Activated CD4-positive, alpha-beta T cell treated with anti-CD3 and anti-CD28 coated beads, Interleukin-2, amount 10 ng/mL, durations not matched to agents 7 days and 5 days (primary cell): ENCODE results near the gene TNNI3K. TPM values are rescaled to one million over a fixed set of nuclear protein-coding genes. Genes with fewer than 3 reads are reported as not detected.

ENCODE experiments used
- CTCF ChIA-PET: fragments of 350-600 bp; sonication (Branson Sonifier 250); formaldehyde crosslinking; loops from one replicate; lab custom pipeline; 2021; ENCODE audit warnings: antibody characterized with exemption; lab: Charles Lee
- POLR2A ChIA-PET: fragments of 350-600 bp; sonication (Branson Sonifier 250); formaldehyde crosslinking; loops from one replicate; lab custom pipeline; 2021; ENCODE audit warnings: antibody characterized with exemption; lab: Charles Lee
- DNase-seq: peaks from one replicate; pipeline ENCODE4 v3.0.0-alpha.2; 2020
- H3K27ac Mint-ChIP-seq: one replicate; pipeline ENCODE4 v1.8.0; 2021; ENCODE audit warnings: mild to moderate bottlenecking, moderate library complexity, mixed read lengths
- H3K27me3 Mint-ChIP-seq: one replicate; pipeline ENCODE4 v1.8.0; 2021; ENCODE audit warnings: mixed read lengths
- H3K36me3 Mint-ChIP-seq: one replicate; pipeline ENCODE4 v1.8.0; 2021; ENCODE audit warnings: low read depth, mixed read lengths
- H3K4me1 Mint-ChIP-seq: one replicate; pipeline ENCODE4 v1.8.0; 2021; ENCODE audit warnings: mixed read lengths
- H3K4me3 Mint-ChIP-seq: one replicate; pipeline ENCODE4 v1.8.0; 2021; ENCODE audit warnings: mild to moderate bottlenecking, moderate library complexity, mixed read lengths
- H3K9me3 Mint-ChIP-seq: one replicate; pipeline ENCODE4 v1.8.0; 2021; ENCODE audit warnings: mixed read lengths
- total RNA-seq, 2 experiments: library from RNA; stranded (reverse); gene quantifications; one replicate each; pipeline ENCODE4 v1.2.3, GENCODE V29; 2021

TNNI3K gene
- total RNA-seq, 2 experiments from 2014 or later: 0.40 TPM; not detected in 1

DNA sequence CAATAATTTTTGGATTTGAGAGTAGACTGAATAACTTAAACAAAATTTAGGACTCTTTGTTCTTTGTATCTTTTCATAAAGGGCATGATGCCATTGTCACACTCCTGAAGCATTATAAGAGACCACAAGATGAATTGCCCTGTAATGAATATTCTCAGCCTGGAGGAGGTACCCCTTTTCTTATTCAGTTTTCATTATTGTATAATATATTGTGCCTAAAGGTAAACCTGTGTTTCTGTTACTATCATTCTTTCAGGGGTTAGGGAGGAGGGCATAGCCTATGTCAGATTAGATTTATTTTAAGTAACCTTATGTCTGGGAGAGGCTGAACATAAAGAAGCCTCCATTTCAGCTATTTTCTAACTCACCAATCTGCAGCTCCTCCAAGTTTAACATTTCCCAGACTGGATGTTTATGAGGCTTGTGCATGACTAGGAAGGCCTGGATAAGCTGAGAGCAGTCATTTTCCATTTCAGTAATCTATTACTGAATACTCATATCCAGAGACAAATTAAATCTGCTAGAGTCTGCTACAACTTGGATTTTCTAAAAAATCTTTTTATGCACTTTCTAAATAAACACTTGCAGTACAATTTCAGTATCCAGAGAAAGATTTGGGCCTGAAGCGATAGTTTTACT, 132.1 kb downstream of the TNNI3K start:
- Mint-ChIP-seq H3K4me1 (no peaks in the 10 kb centered on the region), H3K9me3 (no peaks in the 10 kb centered on the region), H3K36me3 (no peaks in the 10 kb centered on the region), H3K27ac (no peak overlapping the region), H3K27me3 (no peaks in the 10 kb centered on the region), H3K4me3 (no peak overlapping the region)
- POLR2A ChIA-PET: no interaction called here
- DNase-seq: no peak
- CTCF ChIA-PET: no interaction called here

GRCh38 chr1:74368335-74368734, 133.1 kb downstream of the TNNI3K start:
- Mint-ChIP-seq H3K27ac (no peak overlapping the region), H3K4me1 (no peaks in the 10 kb centered on the region), H3K27me3 (no peaks in the 10 kb centered on the region), H3K36me3 (no peaks in the 10 kb centered on the region), H3K9me3 (no peaks in the 10 kb centered on the region), H3K4me3 (no peak overlapping the region)
- ChIA-PET POLR2A (no interaction called here), CTCF (no interaction called here)
- no peak for DNase-seq

DNA sequence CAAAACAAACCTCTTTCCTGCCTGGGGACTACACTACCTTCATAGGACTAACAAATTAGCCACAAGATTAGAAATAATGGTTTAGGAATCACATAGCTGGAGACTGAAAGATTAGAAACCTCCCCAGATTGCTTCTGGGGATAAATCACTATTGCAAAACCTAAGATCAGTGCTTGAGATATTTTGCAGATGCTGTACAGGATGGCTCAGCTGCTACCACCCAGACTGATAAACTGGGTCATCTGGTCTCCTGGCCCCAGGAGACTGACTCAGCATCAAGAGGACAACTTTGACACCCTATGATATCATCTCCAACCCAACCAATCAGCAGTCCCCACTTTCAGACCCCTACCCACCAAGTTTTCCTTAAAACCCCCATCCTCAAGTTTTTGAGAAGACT, 140.2 kb downstream of the TNNI3K start:
- Mint-ChIP-seq H3K9me3 (no peaks in the 10 kb centered on the region), H3K36me3 (no peaks in the 10 kb centered on the region), H3K27ac (no peak overlapping the region), H3K4me1 (no peaks in the 10 kb centered on the region), H3K4me3 (no peak overlapping the region), H3K27me3 (no peaks in the 10 kb centered on the region)
- POLR2A ChIA-PET: no interaction called here
- DNase-seq: no peak
- CTCF ChIA-PET: no interaction called here

- Mint-ChIP-seq H3K27me3 (peaks cover 2% of the 10 kb centered on the region), H3K27ac (no peak overlapping the region), H3K4me3 (no peak overlapping the region), H3K36me3 (no peaks in the 10 kb centered on the region), H3K4me1 (no peaks in the 10 kb centered on the region), H3K9me3 (no peaks in the 10 kb centered on the region)
- CTCF ChIA-PET: no interaction called here
- POLR2A ChIA-PET: no interaction called here
- no peak for DNase-seq
These were observed 145.1 kb downstream of the TNNI3K start for GRCh38 chr1:74380252-74380651.

- no peaks in the 10 kb centered on the region for H3K27me3 Mint-ChIP-seq
These were observed 153.7 kb downstream of the TNNI3K start for GRCh38 chr1:74388855-74389254.

GRCh38 chr1:74392186-74392585, 157.0 kb downstream of the TNNI3K start:
- Mint-ChIP-seq H3K36me3 (no peaks in the 10 kb centered on the region), H3K27ac (no peak overlapping the region), H3K27me3 (no peaks in the 10 kb centered on the region), H3K4me1 (no peaks in the 10 kb centered on the region), H3K9me3 (no peaks in the 10 kb centered on the region), H3K4me3 (no peak overlapping the region)
- POLR2A ChIA-PET: no interaction called here
- DNase-seq: no peak
- CTCF ChIA-PET: no interaction called here

More at GRCh38 chr1:74388855-74389254, 153.7 kb downstream of the TNNI3K start:
- H3K4me3 Mint-ChIP-seq: no peak overlapping the region
- DNase-seq: no peak
- no peaks in the 10 kb centered on the region for H3K36me3 Mint-ChIP-seq
- no peaks in the 10 kb centered on the region for H3K4me1 Mint-ChIP-seq
- POLR2A ChIA-PET: no interaction called here
- no peak overlapping the region for H3K27ac Mint-ChIP-seq
- CTCF ChIA-PET: no interaction called here
- no peaks in the 10 kb centered on the region for H3K9me3 Mint-ChIP-seq

DNA sequence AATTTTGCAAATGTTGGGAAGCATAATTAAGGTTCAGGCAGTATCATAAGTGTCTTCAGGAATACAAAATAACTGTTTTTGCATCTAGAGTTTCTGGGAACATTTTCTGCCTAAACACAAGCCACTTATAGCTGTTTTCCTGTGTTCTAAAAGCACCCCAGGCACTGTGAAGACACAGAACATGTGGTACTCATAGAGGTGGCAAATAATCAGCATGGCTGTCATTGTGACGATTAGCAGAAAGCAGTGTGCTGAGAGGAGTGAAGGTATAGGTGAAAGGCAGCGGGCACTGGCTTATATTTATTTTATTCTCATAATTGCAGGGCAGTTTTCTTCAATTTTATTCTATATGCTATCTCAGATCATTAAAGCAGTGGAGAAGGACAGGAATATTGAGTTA, 157.7 kb downstream of the TNNI3K start:
- Mint-ChIP-seq H3K36me3 (no peaks in the 10 kb centered on the region), H3K27me3 (no peaks in the 10 kb centered on the region), H3K4me1 (no peaks in the 10 kb centered on the region), H3K27ac (no peak overlapping the region), H3K4me3 (no peak overlapping the region), H3K9me3 (no peaks in the 10 kb centered on the region)
- no peak for DNase-seq
- ChIA-PET CTCF (interaction anchor here (0.8 kb wide), 1 partner anchor 9 kb away, joined by 3 read pairs; no protein-coding TSS in a partner anchor), POLR2A (no interaction called here)

DNA sequence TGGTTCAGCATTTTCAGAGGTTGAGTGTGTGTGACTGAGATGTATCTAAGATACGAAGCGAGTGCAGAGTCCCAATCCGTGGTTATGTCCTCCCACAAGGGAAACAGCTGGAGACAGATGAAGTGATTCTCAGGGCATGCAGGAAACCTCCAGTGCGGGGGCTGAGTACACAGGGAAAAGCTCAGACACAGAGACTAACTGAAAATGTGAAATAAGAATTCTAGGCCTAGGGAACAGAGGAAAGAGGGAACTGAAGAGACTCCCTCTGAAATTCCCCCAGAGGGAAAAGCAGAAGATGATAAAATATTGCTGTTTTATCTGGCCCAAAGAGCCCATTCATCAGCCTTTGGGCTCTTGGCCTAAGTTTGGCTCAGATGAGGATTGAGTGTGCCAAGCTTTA, 160.4 kb downstream of the TNNI3K start:
- no peak for DNase-seq
- Mint-ChIP-seq H3K9me3 (no peaks in the 10 kb centered on the region), H3K27me3 (no peaks in the 10 kb centered on the region), H3K36me3 (no peaks in the 10 kb centered on the region), H3K4me1 (no peaks in the 10 kb centered on the region), H3K4me3 (no peak overlapping the region), H3K27ac (no peak overlapping the region)
- CTCF ChIA-PET: no interaction called here
- POLR2A ChIA-PET: no interaction called here

DNA sequence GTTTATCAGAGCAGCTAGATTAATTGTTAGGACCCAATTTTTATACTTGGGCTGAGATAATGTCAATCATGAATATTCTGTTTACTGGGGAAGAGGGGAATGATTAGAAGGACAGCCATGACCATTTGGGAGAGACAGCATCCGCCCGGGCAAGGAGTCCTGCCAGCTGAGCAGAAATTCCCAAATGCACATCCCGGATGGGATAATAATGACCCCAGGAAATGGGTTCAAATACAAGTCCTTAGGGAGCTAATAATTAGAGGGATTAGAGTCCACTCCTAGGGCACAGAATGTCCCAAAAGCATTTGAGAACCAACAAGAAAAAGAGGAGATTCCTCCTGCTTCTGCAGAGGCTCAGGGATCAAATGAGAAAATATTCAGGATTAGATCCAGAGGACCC, 161.3 kb downstream of the TNNI3K start:
- Mint-ChIP-seq H3K27me3 (no peaks in the 10 kb centered on the region), H3K4me1 (no peaks in the 10 kb centered on the region), H3K9me3 (no peaks in the 10 kb centered on the region), H3K4me3 (no peak overlapping the region), H3K27ac (no peak overlapping the region), H3K36me3 (no peaks in the 10 kb centered on the region)
- ChIA-PET CTCF (no interaction called here), POLR2A (no interaction called here)
- no peak for DNase-seq

- no peaks in the 10 kb centered on the region for H3K4me1 Mint-ChIP-seq
- DNase-seq: no peak
- CTCF ChIA-PET: no interaction called here
- H3K9me3 Mint-ChIP-seq: no peaks in the 10 kb centered on the region
- POLR2A ChIA-PET: no interaction called here
- no peak overlapping the region for H3K27ac Mint-ChIP-seq
- no peaks in the 10 kb centered on the region for H3K27me3 Mint-ChIP-seq
- H3K4me3 Mint-ChIP-seq: no peak overlapping the region
- no peaks in the 10 kb centered on the region for H3K36me3 Mint-ChIP-seq
These were observed 161.7 kb downstream of the TNNI3K start for GRCh38 chr1:74396933-74397332.

DNA sequence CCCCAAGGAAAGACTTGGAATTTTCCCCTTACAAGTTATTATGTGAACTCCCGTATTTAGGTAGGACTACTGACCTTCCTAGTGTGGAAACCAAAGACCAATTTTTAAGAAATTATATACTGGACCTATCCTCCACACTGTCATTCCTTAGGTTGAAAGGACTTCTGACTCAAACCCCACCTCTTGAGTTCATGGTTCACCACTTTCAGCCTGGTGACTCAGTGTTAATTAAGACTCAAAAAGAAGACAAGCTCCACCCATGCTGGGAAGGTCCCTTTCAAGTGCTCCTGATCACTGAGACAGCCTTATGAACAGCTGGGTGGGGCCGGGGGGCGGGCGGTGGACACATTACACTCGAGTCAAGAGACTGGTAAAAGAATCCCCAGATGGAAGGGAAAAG, 164.1 kb downstream of the TNNI3K start:
- DNase-seq: no peak
- CTCF ChIA-PET: no interaction called here

DNA sequence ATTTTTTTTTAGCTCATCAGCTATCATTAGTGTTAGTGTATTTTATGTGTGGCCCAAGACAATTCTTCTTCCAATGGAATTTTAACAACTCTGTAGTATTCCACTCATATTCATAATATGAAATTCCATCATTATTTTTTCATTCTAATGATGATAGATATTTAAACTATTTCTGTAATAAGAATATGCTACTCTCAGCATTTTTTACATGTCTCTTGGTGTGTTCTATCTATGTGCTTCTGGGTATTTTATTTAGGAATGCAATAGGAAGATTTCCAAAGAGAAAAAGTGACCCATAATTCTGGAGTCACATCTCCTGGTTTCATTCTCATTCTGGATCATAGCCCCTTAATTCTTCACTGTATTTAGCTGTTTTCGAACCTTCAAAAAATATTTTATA, 167.7 kb downstream of the TNNI3K start:
- no peak overlapping the region for H3K4me3 Mint-ChIP-seq
- CTCF ChIA-PET: interaction anchor here (1.1 to 1.4 kb wide), 2 partner anchors 12 to 15 kb away, joined by 3 to 4 read pairs; no protein-coding TSS in a partner anchor
- no peaks in the 10 kb centered on the region for H3K36me3 Mint-ChIP-seq
- H3K4me1 Mint-ChIP-seq: no peaks in the 10 kb centered on the region
- H3K27ac Mint-ChIP-seq: no peak overlapping the region
- no peak for DNase-seq
- POLR2A ChIA-PET: no interaction called here
- no peaks in the 10 kb centered on the region for H3K27me3 Mint-ChIP-seq
- H3K9me3 Mint-ChIP-seq: no peaks in the 10 kb centered on the region

More for the DNA sequence above, 164.1 kb downstream of the TNNI3K start:
- POLR2A ChIA-PET: no interaction called here
- Mint-ChIP-seq H3K27me3 (no peaks in the 10 kb centered on the region), H3K4me3 (no peak overlapping the region), H3K27ac (no peak overlapping the region), H3K9me3 (no peaks in the 10 kb centered on the region), H3K36me3 (no peaks in the 10 kb centered on the region), H3K4me1 (no peaks in the 10 kb centered on the region)

- no peak overlapping the region for H3K4me3 Mint-ChIP-seq
- no peak for DNase-seq
- ChIA-PET POLR2A (no interaction called here), CTCF (interaction anchor here (1.1 kb wide), 1 partner anchor 12 kb away, joined by 3 read pairs; no protein-coding TSS in a partner anchor)
- H3K27ac Mint-ChIP-seq: no peak overlapping the region
- no peaks in the 10 kb centered on the region for H3K9me3 Mint-ChIP-seq
- H3K27me3 Mint-ChIP-seq: no peaks in the 10 kb centered on the region
- no peaks in the 10 kb centered on the region for H3K36me3 Mint-ChIP-seq
- H3K4me1 Mint-ChIP-seq: no peaks in the 10 kb centered on the region
These were observed 168.4 kb downstream of the TNNI3K start for GRCh38 chr1:74403606-74404005.

DNA sequence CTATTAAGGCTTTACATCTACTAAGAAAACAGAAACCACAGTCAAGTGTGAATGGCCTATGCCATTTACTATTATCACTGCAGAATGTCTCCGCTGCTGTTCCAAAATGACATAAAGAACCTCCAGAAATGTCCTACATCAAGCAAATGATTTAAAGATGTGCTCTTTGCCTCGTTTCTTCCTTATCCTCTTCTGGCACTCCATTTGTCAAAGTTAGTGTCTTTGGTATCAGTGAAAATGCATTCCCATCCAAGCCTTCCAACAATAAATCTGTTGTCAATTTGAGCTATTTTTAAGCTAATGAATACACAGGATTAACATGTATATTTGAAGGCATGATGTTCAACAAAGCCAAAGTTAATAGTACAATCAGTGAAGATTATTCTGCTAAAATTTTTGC, 171.6 kb downstream of the TNNI3K start:
- no peaks in the 10 kb centered on the region for H3K36me3 Mint-ChIP-seq
- CTCF ChIA-PET: no interaction called here
- no peak overlapping the region for H3K4me3 Mint-ChIP-seq

More for the DNA sequence above, 171.6 kb downstream of the TNNI3K start:
- no peak for DNase-seq
- Mint-ChIP-seq H3K4me1 (no peaks in the 10 kb centered on the region), H3K27ac (no peak overlapping the region), H3K27me3 (no peaks in the 10 kb centered on the region), H3K9me3 (no peaks in the 10 kb centered on the region)
- POLR2A ChIA-PET: no interaction called here
